GM12872 (cell line): Measurements from ENCODE around the gene FICD.

Experiments used
- CTCF ChIP-seq: IDR thresholded peaks from 3 replicates; pipeline ENCODE4 v1.5.1; 2011; ENCODE audit warnings: low read depth, mild to moderate bottlenecking, low read length, moderate library complexity; ENCODE audit not compliant: insufficient read depth

FICD gene

DNA sequence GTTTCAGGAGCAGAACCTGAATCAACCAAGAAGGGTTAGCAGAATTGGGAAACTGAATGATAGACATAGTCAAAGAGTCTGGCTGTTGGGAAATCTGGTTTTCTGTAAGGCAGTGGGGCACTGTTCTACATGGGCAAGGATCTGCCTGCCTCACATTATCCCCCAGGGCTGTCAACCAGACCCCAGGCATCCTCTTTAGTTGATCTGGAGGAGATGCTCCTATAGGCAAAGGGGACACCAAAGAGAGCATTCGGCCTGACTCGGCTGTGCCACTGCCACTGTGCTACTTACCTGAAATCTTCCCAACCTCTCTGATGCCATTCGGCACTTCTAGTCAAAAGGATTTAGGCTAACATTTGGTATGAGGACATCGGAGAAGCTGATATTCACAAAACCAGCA, 51.4 kb downstream of the FICD start:
- TF ChIP-seq CTCF, result no peak

DNA sequence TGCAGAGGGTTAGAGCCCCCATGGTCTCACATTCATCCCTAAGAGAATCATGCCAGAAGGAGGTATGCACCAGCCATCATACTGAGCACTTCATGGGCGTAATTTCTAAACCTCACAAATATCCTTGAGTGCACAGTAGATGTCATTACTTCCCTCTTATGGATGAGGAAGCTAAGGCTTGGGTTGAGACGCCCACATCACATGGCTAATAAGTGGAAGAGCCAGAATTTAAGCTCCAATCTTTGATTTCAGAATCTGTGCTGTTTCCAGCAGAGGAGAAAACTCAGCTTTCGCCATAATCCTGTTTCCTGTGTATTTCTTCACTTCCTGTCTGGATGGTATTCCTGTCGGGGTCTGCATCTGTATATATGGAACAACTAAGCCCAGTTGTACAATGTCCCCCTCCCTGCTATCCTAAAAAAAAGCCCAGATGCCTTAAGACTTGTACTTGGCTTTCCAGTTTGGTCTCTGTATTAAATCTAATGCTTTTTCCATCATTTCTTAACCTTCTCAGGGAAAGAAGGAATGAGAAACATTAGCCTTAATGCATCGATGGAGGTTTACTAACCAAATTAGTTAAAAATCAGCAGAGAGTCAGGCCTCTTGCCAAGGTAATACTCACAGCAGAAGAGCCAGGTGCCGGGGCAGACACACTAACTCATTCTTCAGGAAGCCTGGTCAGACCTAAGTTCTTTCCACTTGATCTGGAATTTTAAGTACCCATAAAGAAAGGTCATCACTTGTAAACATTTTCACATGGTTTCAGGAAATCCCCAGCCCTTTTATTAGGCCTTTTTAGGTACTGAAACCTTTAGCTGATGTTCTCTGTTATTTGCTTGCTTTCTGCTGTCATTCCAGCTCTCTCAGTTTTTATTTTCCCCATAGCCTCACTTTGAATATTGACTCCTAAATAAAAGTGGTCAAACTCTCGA, 52.6 kb downstream of the FICD start:
- TF ChIP-seq CTCF, result no peak

DNA sequence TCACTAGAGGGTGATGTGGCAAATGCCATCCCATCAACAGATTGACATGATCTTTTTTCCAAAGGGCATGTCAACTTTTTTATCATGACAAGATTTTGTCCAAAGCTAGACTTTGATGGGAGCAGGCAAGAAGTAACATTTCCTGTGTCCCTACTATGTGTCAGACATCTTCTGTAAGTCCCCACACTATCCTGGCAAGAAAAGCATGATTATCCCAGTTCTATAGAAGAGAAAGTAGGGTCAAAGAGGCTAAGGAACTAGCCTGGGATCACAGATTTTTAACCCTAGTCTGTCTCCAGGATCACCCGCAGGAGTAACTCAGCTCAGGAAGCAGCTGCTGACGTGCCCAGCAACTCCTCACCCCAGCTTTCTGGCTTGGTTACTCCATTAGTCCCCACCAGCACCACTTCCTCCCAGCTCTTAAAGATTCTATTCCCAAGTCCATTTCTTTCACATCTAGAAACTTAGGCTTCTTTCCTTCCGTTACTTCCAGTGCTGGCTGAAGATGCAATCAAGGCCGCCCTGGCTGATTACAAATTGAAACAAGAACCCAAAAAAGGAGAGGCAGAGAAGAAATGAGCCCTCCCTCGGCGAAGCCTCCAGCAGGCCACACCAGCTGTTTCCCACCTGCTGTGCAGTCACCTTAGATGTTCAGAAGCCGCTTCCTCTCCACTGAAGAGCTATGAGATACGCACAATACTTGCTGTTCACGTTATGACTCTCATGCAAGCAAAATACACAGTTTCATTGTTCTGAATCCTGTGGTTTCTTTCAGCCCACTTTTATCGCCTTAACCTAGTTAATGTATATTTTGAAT, 53.5 kb downstream of the FICD start:
- TF ChIP-seq CTCF, result no peak
